Psoas muscle (tissue), 8 donors: Measurements from ENCODE around the gene DSCAM. TPM values are rescaled to one million over a fixed set of nuclear protein-coding genes. Genes with fewer than 3 reads are reported as not detected.

Experiments
- ATAC-seq, 4 donors: fragments of 200-7000 bp; cut with Tn5 transposase; one replicate each; pipeline ENCODE4 v1.9.1; 2020; ENCODE audit warnings: moderate library complexity in 3 of 4, mild to moderate bottlenecking in 2 of 4
- DNase-seq, 2 donors: peaks; one replicate each; pipeline ENCODE4 v3.0.0-alpha.2; 2020
- H3K27ac ChIP-seq: fragments of 200-600 bp; one replicate; pipeline ENCODE4 v1.8.0; 2022
- H3K27me3 ChIP-seq, 3 donors: fragments of 200-600 bp in 1 of 3; one replicate each; pipeline versions ENCODE4 v1.6.1 to v1.8.0; 2013 to 2022; ENCODE audit warnings: low read length in 2 of 3, mild to moderate bottlenecking in 2 of 3, moderate library complexity in 1 of 3; ENCODE audit not compliant: insufficient read depth in 3 of 3
- H3K36me3 ChIP-seq, 2 donors: fragments of 200-600 bp in 1 of 2; one replicate each; pipeline versions ENCODE4 v1.6.1 to v1.8.0; 2013 to 2022; ENCODE audit warnings: low read depth in 1 of 2, mild to moderate bottlenecking in 1 of 2, moderate library complexity in 1 of 2; ENCODE audit not compliant: insufficient read depth in 1 of 2
- H3K4me1 ChIP-seq: fragments of 200-600 bp; one replicate; pipeline ENCODE4 v1.8.0; 2022
- H3K4me3 ChIP-seq: fragments of 200-600 bp; one replicate; pipeline ENCODE4 v1.8.0; 2022; ENCODE audit warnings: mild to moderate bottlenecking
- H3K9me3 ChIP-seq: fragments of 200-600 bp; one replicate; pipeline ENCODE4 v1.8.0; 2022
- CTCF ChIP-seq: fragments of 200-600 bp; IDR thresholded peaks from one replicate; pipeline ENCODE4 v1.8.0; 2022; ENCODE audit warnings: antibody characterized with exemption
- whole genome bisulfite sequencing, 3 donors: extraction: QIAGEN DNeasy Blood & Tissue Kit; methylation state at CpG; one replicate each; pipeline versions ENCODE4 v1.1.6 to v1.1.7; 2013; 5-methylcytosine and 5-hydroxymethylcytosine counted together
- intact Hi-C, 2 donors: fragments of 100-400 bp; cut with DNase I; formaldehyde crosslinking; loops; one replicate each; pipeline versions ENCODE4 v1.11.0 to v1.14.2; 2022
- polyA plus RNA-seq, 3 donors: library from polyadenylated mRNA; stranded (reverse); fragments of 200-250 nt; gene quantifications; one replicate each; pipeline ENCODE4 v1.2.3, GENCODE V29; 2013
- total RNA-seq, 4 donors: library from RNA; stranded (reverse); fragmentation: NEBNext Ultra II Directional in 2 of 4; extraction: Animal tissue kit (Norgen Biotek cat#: 25700) in 2 of 4; gene quantifications; one replicate each; pipeline versions ENCODE4 v1.2.1 to v1.2.4, GENCODE V29; 2021 to 2023
- donor health status: healthy with polysubstance abuse.
- donor health status: DM: no; HTN: no; CAD: no; lungs with moderate emphysema.
- donor health status: Bipolar disorder and iron deficiency.
- donor health status: healthy.
- donor health status: DM: yes; HTN: yes; CAD: no.
- donor health status: DM: no; HTN: no; CAD: no.
- donor health status: DM: no; HTN: no; CAD: no.
- donor health status: DM: yes; HTN: yes; CAD: no.

Gene DSCAM
- total and polyA plus RNA-seq, 7 donors, result 0.03 to 0.04 TPM; not detected in 5

- Histone ChIP-seq H3K4me1 (no peaks in the 10 kb centered on the region), H3K36me3 (no peaks in the 10 kb centered on the region), H3K27ac (no peak overlapping the region), H3K27me3 (peaks cover 0 to 3% (median 0%) of the 10 kb centered on the region in 3 donors), H3K4me3 (no peak overlapping the region), H3K9me3 (no peaks in the 10 kb centered on the region)
- intact Hi-C loops, result no loop called here
- TF ChIP-seq CTCF, result no peak
- ATAC-seq (no peak), DNase-seq (no peak)
Measured at GRCh38 chr21:40299451-40299850, 547.5 kb downstream of the DSCAM start.

DNA sequence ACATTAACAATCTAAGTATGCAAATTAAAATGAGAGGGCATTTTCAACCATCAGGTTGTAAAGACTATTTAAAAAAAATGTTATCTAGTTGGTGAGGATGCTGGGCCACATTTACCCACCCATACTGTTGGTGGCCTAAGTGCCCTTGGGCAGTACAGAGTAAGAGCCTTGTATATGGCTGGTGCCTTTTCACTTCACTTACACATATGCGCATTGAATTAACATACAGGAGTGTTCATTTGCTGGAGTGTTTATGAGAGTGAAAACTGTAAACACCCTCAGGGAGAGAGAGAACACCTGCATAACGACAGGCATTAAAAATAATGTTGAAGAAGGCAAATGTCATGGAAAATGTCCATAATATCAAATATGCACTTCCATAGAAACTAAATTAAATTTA is 552.6 kb downstream of the DSCAM start:
- no peak for ATAC-seq
- intact Hi-C loops, result no loop called here
- no peak for DNase-seq
- WGBS, 3 donors, result 84 to 88% (median 85%) methylated on average over 2 of the region's 2 CpGs
- no peaks in the 10 kb centered on the region for H3K9me3 ChIP-seq
- H3K4me3 ChIP-seq, result no peak overlapping the region
- H3K4me1 ChIP-seq, result no peaks in the 10 kb centered on the region
- no peak overlapping the region for H3K27ac ChIP-seq
- no peak for TF ChIP-seq CTCF
- H3K27me3 ChIP-seq, result no peaks in the 10 kb centered on the region
- no peaks in the 10 kb centered on the region for H3K36me3 ChIP-seq

DNA sequence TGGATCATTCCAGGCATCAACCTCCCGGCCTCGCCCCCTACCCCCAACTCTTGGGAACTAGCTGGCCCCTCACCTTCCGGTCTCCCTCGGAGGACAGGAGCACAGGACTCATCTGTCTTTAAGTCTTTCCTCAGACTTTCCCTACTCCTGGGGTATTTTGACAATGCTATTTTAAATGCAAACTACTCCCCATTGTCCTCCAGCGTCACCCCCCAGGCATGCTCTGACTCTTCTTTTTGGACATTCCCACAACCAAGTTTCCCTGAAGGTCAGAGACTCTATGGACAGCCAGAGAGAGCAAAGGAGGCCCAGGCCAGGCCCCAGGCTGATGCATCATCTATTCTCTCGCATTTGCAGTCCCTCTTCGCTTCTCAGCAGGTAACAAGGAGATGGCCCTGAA is 555.4 kb downstream of the DSCAM start:
- no peak for ATAC-seq
- Histone ChIP-seq H3K9me3 (no peaks in the 10 kb centered on the region), H3K4me3 (no peak overlapping the region), H3K27me3 (no peaks in the 10 kb centered on the region), H3K27ac (no peak overlapping the region), H3K4me1 (no peaks in the 10 kb centered on the region), H3K36me3 (no peaks in the 10 kb centered on the region)
- intact Hi-C loops, result no loop called here
- no peak for DNase-seq
- TF ChIP-seq CTCF, result no peak
- WGBS, 3 donors, result 77 to 84% (median 82%) methylated on average over 7 of the region's 7 CpGs

DNA sequence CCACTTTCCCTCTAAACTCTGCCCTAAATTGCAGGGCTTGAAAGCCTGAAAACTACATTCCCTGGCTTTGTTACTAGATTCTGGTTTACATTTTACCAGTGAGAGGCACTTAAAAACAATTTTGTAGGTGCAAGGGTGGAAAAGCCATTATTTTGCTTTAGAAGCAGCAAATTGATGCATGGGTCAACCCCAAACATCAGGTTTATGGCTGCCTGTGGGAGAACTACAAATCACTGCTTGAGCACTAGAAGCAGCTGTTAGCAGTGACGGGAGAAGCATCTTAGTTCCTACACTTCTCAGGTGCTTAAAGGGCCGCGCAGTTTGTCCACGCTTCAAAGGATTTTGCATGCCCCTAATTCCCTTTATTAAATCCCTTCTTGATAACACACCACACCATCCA is 562.5 kb downstream of the DSCAM start:
- no peak overlapping the region for H3K27ac ChIP-seq
- H3K4me3 ChIP-seq, result no peak overlapping the region
- H3K4me1 ChIP-seq, result no peaks in the 10 kb centered on the region
- intact Hi-C loops, result no loop called here
- ATAC-seq (no peak), DNase-seq (no peak)
- no peaks in the 10 kb centered on the region for H3K27me3 ChIP-seq
- H3K36me3 ChIP-seq, result no peaks in the 10 kb centered on the region
- no peaks in the 10 kb centered on the region for H3K9me3 ChIP-seq
- TF ChIP-seq CTCF, result no peak
- 31 to 50% (median 43%) methylated on average over 4 of the region's 4 CpGs for WGBS, 3 donors
